ENCODE results near the gene UBR1.
A peak's percentile ranks its signal among the peaks of the same experiment; 100 is the strongest.
"Not testable (repeated sequence)": the region's sequence is repeated elsewhere in the genome, so short reads cannot be mapped to it uniquely, and the experiment has no call there.

UBR1 gene

DNA sequence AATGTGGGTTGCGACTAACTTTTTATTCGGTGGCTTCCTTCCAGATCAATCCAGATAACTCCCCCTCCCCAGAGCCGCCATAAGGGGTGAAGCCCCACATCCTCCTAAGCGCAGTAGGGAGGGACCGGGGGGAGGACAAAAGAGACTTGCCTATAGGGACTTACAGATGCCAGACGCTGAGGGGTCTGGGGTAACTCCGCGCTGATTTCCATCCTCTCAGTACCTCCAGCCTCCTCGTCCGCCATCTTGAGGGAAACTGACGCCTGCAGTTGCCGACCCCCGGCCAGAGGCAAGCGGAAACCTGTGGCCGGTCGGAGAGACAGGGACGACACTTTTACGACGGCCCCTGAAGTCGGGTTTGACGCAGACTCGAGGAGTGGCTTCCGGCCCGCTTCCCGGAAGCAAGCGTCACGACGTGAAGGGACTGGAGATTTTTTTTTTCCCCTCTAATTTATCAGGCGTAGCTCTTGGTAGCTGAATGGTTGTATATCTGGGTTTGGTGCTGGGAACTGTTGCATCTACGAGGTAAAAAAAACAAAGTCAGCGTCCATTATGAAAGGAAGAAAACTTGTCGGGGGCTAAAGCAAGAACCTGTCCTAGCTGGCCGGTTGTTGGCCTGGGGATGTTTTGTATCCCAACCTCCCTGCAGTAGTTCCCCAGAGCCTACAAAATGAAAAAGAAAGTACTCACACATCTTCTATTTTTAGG is at the start of gene UBR1:
UBR1 (minus strand) TSS at position 261 of the 708 bp plus-strand sequence; CDS start at position 245, 16 bp downstream.
- peak; percentile 50 for DNase-seq (ENCODE audit: low spot score)

DNA sequence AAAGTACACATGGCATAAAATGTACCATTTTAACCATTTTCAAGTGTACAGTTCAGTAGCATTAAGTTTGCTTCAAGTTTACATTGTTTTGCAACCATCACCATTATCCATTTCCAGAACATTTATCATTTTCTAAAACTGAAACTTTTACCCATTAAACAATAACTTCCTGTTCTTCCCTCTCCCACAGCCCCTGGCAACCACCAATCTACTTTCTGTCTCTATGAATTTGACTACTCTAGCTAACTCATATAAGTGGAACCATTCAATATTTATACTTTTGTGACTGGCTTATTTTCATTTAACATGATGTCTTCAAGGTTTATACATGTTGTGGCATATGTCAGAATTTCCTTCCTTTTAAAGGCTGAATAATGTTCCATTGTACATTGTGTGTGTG is 47.4 kb upstream of the UBR1 start:
- no peak for DNase-seq (ENCODE audit: low spot score)

DNA sequence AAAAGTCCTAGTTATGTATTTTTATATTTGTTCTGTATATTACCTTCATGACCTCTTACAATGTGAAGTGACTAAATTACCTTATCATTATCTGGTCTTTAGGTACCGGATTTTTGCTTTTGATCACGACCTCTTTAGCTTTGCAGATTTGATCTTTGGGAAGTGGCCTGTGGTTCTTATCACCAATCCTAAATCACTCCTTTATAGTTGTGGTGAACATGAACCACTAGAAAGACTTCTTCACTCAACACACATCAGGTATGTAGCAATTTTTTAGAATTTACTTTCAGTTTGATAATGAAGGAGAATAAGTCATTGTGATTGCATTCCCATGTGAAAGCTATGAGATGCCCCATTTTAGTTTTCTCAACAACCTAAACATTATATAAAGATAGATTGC is 45.9 kb upstream of the UBR1 start:
- DNase-seq (ENCODE audit: low spot score) = no peak

DNA sequence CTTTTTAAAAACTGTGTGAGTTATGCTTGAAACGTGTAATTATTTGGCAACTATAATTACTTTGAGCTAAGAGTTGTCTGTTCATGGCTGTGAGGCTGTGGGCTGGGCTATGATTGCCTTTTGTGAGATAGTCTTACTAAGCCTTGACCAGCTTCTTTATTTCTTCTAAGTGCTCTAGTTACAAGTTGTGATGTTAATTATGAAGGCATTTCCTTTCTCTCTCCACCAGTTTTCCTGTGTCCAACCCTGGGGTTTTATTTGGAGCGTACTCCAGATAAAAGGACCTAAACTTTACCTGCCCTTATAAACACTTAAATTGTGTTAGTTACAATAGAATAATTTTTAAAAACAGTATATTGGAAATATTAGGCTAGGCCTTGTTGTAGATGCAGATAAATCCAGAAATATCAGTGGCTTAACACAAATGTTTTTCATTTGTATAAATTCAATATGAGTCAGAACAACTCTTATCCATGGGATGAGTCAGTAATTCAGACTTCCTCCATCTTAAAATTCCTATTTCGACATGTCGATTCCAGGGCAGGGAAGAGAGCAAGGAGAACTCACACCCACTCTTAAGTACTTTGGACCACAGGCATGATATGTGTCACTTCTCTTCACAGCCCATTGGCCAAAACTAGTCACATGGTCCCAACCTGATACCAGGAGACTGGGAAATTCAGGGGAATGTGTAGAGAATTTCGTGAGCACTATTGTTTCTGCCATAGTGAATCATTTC is 44.5 kb upstream of the UBR1 start:
- DNase-seq (ENCODE audit: low spot score) = no peak

DNA sequence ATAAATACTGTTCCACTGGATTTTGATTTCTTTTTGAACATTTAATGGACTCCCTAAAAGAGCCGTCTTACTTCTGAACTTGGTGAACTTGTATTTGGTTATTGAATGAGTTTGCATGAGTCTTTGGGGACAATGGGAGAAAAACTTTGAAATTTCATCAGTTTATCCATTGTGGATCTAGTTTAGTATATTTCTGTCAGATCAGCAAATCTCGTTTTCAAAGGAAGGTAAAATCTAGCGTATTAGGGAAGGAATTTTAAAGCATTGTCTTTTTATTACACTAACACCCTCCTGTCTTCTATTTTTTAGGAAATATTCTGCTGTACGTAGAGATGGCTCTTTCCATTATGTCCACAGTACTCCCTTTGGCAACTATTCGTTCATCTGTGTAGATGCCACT is 40.3 kb upstream of the UBR1 start:
- no peak for DNase-seq (ENCODE audit: low spot score)

DNA sequence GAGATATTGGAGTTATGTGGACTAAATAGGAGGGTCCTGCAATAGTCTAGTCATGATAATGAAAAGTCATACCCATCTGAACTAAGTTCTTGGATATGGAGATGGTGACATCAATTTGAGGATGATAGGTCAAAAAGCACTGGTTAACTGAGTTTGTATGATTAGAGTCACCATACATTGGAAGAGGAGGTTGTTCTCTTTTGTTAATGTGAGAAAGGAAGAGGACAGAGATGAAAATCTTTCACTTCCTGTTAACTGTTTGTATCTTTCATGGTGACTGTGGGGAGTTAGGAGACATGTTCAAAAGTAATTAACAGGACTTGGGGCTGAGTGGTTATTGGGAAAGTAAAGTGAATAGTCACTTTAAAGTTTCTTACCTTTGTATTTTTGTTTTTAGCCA is 38.7 kb upstream of the UBR1 start:
- no peak for DNase-seq (ENCODE audit: low spot score)

DNA sequence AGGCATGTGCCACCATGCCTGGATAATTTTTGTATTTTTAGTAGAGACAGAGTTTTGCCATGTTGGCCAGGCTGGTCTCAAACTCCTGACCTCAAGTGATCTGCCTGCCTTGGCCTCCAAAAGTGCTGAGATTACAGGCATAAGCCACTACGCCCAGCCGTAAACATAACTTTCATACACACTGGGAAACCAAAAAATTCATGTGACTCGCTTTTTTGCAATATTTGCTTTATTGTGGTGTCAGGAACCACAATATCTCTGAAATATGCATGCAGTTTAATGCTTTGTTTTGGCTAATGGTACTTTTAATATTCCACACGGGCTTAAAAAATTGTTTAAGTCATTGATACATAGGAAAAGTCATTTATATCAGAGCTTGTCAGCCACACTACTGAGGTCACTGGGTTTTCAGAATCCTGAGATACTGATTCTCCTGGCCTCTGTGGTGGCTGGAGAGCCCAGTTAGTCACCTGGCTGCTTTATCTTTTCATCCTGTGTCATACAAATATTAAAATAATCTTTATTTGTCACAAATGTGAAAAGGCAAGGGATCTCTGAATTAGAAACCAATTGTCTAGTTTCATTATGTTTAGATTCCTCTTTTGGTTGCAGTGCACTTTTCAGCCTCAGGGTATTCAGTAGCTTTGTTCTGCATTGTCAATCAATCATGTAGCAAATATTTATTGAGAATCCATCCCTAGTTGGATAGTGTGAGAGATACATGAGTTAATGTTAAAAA is 37.5 kb upstream of the UBR1 start:
- DNase-seq (ENCODE audit: low spot score) = no peak

DNA sequence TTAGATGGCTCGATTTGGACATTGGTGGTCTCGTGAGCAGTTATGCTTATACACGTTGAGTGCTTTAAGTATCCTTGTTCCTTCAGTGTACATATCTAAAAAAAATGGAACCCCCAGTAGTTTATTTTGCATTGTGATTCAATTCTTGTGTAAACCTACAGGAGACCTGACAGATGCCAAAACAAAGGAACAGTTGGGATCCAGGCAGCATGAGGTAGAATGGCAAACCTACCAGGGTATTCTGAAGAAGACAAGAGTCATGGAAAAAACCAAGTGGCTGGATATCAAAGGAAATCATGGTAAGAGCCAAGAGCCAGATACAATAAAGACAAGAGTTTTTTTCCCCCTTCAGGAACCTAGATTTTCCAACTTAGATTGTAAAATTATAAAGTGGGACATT is 29.5 kb upstream of the UBR1 start:
- DNase-seq (ENCODE audit: low spot score) = no peak

DNA sequence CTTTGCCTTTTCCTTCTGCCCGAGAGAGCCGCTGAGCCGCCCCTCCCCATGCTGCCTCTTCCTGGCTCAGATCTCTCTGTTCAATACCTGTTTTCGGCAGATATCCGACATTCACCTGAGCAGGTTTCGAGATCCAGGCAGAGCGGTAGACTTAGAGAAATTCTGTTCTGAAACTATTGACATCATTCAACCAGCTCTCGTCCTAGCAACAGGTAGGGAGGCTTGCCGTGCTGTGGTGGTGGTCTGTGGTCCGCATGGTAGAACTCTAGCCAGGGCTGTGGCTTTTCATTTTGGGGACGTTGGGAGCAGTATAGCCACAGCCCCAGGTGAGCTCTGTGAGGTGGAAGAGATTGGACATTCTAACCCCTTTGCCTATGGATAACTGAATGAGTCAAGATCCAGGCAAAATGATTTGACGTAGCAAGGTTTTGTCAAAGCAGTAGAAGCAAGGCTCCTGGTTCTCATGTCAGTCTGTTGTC is 28.4 kb upstream of the UBR1 start:
- DNase-seq (ENCODE audit: low spot score) = peak; percentile 8

DNA sequence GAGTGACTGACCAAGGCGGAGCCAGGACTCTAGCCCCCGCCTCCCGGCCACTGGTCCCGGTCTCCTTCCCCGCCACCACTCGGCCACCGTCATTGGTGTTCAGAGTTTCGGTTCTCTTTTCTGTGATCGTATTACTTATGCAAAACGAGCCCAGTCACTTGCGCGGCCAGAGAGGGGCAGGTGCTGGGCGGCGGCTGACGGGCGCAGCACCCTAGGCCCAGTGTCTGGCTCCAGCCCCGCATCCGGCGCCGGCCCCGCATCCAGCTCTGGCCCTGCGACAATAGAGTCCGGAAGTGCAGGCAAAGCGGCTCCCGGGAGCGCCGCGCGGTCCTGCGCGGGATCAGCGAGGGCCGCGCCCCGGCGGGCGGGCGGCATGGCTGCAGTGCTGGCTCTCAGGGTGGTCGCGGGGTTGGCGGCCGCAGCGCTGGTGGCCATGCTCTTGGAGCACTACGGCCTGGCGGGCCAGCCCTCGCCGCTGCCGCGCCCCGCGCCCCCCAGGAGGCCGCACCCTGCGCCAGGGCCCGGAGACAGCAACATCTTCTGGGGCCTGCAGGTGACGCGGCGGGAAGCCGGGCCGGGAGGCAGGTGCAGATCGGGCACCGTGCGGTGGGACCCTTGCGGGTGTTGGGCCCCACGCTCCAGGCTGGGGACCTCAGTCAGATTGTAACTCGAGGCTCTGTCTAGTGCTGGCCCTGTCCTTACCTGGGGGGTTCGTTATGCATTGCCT is 27.8 kb upstream of the UBR1 start, which contains the start of gene TMEM62:
TMEM62 (plus strand) TSS at position 157 of the 727 bp plus-strand sequence; CDS start at position 374, 217 bp downstream.
- peak; percentile 69 for DNase-seq (ENCODE audit: low spot score)

DNA sequence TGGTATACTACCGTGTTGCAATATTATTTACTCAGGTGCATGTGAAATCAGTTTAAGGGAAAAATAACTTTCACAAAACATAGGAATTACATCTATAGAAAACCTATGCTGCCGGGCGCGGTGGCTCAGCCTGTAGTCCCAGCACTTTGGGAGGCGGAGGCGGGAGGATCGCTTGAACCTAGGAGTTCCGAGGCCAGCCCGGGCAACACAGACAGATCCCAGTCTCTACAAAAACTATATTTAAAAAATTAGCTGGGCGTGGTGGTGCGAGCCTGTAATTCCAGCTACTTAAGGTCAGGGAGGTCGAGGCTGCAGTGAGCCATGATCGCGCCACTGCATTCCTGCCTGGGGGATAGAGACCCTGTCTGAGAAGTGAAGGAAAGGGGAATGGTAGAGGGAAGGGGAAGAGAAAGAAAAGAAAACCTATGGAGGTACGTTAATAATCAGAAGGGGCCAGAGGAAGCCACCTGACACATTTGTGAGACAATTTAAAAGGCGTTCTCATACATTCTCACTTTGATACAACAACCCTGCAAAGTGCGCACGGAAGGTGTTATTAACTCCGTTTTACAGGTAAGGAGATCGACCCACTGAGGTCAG is 27.1 kb upstream of the UBR1 start:
- no peak for DNase-seq (ENCODE audit: low spot score)

DNA sequence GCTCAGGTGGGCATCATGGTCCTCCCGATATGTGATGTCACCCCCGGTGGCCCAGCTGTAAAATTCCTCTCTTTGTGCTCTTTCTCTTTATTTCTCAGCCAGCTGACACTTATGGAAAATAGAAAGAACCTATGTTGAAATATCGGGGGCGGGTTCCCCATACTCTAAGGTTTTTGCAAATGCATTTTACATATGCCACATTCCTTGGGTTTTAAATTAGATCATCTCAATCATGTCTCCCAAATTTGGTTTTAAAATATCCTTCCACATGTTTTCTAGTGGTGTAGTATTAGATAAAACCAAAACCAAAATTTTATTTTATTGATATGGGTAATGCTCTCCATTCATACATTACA is 23.1 kb upstream of the UBR1 start:
- no peak for DNase-seq (ENCODE audit: low spot score)

DNA sequence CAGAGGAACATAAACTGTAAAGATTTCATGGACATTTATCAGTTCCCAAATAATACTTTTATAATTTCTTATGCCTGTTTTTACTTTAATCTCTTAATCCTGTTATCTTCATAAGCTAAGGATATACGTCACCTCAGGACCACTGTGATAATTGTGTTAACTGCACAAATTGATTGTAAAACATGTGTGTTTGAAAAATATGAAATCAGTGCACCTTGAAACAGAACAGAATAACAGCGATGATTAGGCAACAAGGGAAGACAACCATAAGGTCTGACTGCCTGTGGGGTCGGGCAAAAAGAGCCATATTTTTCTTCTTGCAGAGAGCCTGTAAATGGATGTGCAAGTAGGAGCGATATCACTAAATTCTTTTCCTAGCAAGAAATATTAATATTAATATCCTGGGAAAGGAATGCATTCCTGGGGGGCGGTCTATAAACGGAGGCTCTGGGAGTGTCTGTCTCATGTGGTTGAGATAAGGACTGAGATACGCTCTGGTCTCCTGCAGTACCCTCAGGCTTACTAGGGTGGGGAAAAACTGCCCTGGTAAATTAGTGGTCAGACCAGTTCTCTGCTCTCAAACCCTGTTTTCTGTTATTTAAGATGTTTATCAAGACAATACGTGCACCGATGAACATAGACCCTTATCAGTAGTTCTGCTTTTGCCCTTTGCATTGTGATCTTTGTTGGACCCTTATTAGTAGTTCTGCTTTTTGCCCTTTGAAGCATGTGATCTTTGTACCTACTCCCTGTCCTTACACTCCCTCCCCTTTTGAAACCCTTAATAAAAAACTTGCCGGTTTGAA is 22.5 kb upstream of the UBR1 start:
- not testable (repeated sequence) for DNase-seq (ENCODE audit: low spot score)

DNA sequence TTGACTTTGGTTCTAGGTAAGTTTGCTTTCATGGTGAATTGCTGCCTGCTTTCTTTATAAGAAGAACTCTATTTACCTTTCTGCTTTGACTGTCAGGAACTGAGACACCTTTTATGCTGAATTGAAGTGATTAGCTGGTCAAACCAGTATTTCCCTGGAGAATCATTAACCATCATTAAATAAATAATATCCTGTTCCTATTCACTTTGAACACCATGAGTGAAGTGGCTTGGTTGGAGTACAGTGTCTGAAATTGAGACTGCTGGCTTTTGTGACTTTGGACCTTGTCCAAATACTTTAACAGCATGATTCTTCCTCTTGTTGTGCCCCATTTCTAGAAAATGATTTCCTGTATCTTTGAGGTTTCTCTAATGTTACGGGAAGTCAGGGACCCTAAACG is 21.9 kb upstream of the UBR1 start:
- no peak for DNase-seq (ENCODE audit: low spot score)

DNA sequence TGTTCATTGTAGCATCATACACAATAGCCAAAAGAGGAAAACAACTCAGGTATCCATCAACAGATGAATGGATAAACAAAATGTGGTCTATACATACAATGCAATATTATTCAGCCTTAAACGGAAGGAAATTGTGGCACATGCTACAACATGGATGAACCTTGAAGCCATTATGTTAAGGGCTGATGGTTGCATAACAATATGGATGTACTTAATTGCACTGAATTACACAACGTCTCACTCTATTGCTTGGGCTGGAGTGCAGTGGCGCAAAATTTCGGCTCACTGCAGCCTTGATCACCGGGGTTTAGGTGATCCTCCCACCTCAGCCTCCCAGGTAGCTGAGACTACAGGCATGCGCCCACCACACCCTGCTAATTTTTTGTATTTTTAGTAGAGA is 20.5 kb upstream of the UBR1 start:
- no peak for DNase-seq (ENCODE audit: low spot score)

DNA sequence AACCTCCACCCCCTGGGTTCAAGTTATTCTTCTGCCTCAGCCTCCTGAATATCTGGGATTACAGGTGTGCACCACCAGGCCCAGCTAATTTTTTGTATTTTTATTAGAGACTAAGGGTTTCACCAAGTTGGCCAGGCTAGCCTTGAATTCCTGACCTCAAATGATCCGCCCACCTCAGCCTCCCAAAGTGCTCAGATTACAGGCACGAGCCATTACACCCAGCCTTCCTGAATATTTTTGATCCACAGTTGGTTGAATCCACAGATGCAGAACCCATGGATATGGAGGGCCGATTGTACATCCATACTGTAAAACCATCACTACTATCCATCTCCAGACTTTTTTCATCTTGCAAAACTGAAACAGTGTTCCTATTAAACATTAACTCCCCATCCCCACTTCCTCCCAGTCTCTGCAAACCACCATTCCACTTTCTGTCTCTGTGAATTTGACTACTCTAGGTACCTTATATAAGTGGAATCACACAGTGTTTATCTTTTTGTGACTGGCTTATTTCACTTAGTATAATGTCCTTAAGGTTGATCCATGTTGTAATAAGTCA is 19.3 kb upstream of the UBR1 start:
- DNase-seq (ENCODE audit: low spot score) = no peak

DNA sequence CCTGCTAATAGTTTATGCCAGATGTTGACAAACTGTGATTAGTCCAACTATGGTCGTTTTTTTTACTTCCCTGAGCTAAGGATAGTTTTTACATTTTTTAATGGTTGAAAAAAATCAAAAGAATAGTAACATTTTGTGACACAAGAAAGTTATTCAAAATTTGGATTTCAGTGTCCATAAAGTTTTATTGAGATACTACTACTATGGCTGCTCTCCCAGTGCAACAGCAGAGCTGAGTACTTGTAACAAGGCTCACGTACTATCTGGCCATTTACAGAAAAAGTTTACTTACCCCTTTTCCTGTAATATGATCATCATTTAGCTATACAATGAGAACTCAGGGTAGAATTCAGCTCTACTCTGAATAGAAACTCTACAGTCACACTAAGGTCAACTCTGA is 16.0 kb upstream of the UBR1 start:
- no peak for DNase-seq (ENCODE audit: low spot score)

DNA sequence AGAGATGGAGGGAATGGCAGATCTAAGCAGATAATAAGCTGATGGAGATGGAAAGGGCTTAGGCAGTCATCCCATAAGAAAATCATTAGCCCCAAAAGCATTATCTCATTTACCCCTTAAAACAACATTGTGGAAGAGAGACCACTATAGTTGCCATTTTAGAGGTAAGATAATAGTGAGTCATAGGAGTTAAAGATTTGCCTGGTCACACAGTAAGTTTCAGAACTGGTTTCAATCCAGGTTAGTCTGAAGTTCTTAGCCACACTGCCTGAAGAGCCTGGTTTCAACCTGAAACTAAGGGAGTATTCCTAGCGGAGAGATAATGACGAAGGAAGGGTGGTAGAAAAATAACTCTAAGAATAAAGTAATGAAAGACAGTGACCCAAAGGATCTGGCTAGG is 13.0 kb upstream of the UBR1 start:
- no peak for DNase-seq (ENCODE audit: low spot score)

DNA sequence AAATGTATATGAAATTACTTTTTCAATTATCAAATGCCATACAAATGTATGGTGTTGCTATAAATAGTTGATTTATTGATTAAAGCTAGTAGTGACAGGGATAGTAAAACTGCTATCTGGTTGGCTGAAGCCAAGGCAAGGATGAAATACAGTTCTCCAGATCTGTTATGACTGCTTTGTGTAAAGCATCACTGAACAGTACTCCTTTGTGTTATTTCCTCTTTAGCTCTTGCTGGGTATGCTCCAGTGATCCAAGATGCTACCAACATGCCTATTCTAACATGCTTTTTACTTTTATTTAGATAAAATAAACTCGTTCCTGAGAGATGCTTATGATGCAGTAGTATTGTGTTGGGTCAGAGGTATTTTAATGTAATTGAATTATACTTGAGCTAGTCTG is 12.4 kb upstream of the UBR1 start:
- no peak for DNase-seq (ENCODE audit: low spot score)

DNA sequence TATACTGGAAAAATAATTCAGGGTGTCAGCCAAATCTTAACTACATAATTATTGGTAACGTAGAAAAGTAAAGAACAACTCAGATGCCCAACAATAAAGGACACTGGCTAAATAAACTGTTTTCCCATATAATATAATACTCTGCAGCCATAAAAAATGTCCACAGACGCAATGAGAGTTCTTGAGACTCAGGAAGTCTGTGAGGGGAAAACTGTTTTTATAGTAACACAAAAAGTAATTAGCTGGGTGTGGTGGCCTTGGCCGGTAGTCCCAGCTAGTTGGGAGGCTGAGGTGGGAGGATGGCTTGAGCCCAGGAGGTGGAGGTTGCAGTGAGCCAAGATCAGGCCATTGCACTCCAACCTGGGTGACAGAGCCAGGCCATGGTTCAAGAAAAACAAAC is 5.5 kb upstream of the UBR1 start:
- no peak for DNase-seq (ENCODE audit: low spot score)

DNA sequence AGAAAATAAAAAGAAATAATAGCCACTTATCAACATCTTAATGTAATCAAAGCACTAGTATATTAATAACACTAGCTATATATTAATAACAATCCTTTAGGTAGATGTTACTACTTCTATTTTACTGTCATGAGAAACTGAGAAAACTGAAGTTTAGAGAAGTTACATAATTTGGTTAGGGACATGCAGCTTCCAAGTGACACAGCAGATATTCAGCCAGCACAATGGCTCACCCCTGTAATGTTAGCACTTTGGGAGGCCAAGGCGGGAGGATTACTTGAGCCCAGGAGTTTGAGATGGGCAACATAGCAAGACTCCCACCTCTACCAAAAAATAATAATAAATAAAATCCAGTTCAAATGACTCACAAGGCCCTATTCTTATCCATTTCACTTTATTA is 1.9 kb upstream of the UBR1 start:
- DNase-seq (ENCODE audit: low spot score) = no peak
